ENCODE data around the gene RWDD3.
A peak's percentile ranks its signal among the peaks of the same experiment; 100 is the strongest.

RWDD3 gene, protein sequence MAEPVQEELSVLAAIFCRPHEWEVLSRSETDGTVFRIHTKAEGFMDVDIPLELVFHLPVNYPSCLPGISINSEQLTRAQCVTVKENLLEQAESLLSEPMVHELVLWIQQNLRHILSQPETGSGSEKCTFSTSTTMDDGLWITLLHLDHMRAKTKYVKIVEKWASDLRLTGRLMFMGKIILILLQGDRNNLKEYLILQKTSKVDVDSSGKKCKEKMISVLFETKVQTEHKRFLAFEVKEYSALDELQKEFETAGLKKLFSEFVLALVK

DNA sequence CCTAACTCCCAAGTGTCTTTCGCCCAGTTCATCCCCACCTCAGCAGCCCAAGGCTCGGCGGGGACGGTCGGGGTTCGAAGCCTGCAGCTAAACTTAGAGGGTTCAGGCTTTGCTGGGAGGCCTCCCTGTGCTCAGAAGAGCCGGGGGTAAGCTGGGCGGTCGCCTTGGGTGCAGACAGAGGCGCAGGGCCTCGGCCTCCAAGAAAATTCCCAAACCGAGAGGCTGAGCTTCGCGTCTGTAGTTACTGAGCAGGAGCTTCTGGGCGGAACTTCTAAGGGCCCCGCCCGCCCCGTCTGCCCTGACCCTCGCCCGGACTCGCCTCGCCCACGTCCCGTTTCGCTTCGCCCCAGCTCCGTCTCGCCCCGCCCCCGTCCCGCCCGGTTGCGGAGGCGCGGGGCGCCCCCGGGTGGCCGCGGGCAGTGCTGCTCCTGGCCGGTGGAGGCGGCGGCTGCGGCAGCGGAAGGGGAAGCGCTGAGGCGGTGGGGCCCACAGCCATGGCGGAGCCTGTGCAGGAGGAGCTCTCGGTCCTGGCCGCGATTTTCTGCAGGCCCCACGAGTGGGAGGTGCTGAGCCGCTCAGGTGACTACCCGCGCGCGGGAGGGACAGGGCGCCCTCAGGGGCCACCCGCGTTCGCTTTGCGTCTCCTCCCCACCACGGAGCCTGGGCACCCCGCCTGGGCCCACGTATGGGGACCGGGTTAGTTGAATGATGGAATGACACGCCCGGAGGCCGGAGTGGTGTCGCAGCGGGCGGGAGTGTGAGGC lies at the start of gene RWDD3:
Gene RWDD3, plus strand, starts transcription at position 474 of the 764 bp plus-strand sequence. Its CDS starts 21 bp downstream, at position 495.
- peak within 1 kb of the TSS; percentile 98 for H2AFZ ChIP-seq (ENCODE audit: low read depth, low read length)

DNA sequence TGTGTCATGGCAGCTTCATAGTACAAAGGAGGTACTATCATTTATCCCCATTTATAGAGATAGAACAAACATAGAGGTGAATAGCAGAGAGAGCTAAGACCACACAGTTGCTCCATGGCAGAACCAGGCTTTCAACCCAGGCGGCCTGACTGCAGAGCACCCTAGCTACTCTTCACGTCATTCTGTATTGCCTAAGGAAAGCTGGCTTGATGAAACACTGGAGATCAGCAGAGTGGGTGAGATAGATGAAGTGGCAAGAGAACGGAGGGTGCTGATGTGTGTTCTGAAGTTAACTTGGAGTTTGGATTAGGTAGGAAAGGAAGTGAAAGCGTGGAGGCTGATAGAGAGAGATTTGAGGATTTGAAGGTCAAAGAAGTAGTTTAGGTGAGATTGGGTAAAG lies 47.9 kb upstream of the RWDD3 start:
- Histone ChIP-seq H3K36me3 (replicated peaks; ENCODE audit: low read depth, low read length) (no peaks in the 10 kb centered on the region), H3K9me3 (ENCODE audit: insufficient read depth, low read length) (no peaks in the 10 kb centered on the region), H2AFZ (ENCODE audit: low read depth, low read length) (no peak overlapping the region), H3K27ac (ENCODE audit: low read length) (no peak overlapping the region), H4K20me1 (ENCODE audit: insufficient read depth, low read length) (no peaks in the 10 kb centered on the region), H3K4me1 (ENCODE audit: low read length) (no peaks in the 10 kb centered on the region), H3K9ac (ENCODE audit: low read length) (no peak overlapping the region), H3K4me2 (ENCODE audit: low read length) (no peak overlapping the region), H3K79me2 (ENCODE audit: low read length) (no peaks in the 10 kb centered on the region), H3K27me3 (ENCODE audit: low read depth, low read length) (no peaks in the 10 kb centered on the region), H3K4me3 (ENCODE audit: low read length) (no peak overlapping the region)
- TF ChIP-seq, protein P1, sequence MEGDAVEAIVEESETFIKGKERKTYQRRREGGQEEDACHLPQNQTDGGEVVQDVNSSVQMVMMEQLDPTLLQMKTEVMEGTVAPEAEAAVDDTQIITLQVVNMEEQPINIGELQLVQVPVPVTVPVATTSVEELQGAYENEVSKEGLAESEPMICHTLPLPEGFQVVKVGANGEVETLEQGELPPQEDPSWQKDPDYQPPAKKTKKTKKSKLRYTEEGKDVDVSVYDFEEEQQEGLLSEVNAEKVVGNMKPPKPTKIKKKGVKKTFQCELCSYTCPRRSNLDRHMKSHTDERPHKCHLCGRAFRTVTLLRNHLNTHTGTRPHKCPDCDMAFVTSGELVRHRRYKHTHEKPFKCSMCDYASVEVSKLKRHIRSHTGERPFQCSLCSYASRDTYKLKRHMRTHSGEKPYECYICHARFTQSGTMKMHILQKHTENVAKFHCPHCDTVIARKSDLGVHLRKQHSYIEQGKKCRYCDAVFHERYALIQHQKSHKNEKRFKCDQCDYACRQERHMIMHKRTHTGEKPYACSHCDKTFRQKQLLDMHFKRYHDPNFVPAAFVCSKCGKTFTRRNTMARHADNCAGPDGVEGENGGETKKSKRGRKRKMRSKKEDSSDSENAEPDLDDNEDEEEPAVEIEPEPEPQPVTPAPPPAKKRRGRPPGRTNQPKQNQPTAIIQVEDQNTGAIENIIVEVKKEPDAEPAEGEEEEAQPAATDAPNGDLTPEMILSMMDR (IDR thresholded peaks at IDR 0.05; ENCODE audit: low read depth, low read length): no peak
- no peak for TF ChIP-seq EZH2phosphoT487 (IDR thresholded peaks at IDR 0.05; ENCODE audit: low read depth)

More for the DNA sequence above, at the start of gene RWDD3:
- no peaks in the 10 kb centered on the region for H3K9me3 ChIP-seq (ENCODE audit: insufficient read depth, low read length)
- peaks cover 5% of the 10 kb centered on the region for H3K4me1 ChIP-seq (ENCODE audit: low read length)
- H3K9ac ChIP-seq (ENCODE audit: low read length): peak within 1 kb of the TSS; percentile 77
- H3K27me3 ChIP-seq (ENCODE audit: low read depth, low read length): no peaks in the 10 kb centered on the region
- no peak for TF ChIP-seq EZH2phosphoT487 (IDR thresholded peaks at IDR 0.05; ENCODE audit: low read depth)
- TF ChIP-seq, protein P1 (IDR thresholded peaks at IDR 0.05; ENCODE audit: low read depth, low read length): peak; percentile 58
- H4K20me1 ChIP-seq (ENCODE audit: insufficient read depth, low read length): no peaks in the 10 kb centered on the region
- H3K79me2 ChIP-seq (ENCODE audit: low read length): peaks cover 40% of the 10 kb centered on the region
- peak within 1 kb of the TSS; percentile 94 for H3K4me2 ChIP-seq (ENCODE audit: low read length)
- peaks cover 13% of the 10 kb centered on the region for H3K36me3 ChIP-seq (replicated peaks; ENCODE audit: low read depth, low read length)
- peak within 1 kb of the TSS; percentile 46 for H3K27ac ChIP-seq (ENCODE audit: low read length)
- H3K4me3 ChIP-seq (ENCODE audit: low read length): peak within 1 kb of the TSS; percentile 85

DNA sequence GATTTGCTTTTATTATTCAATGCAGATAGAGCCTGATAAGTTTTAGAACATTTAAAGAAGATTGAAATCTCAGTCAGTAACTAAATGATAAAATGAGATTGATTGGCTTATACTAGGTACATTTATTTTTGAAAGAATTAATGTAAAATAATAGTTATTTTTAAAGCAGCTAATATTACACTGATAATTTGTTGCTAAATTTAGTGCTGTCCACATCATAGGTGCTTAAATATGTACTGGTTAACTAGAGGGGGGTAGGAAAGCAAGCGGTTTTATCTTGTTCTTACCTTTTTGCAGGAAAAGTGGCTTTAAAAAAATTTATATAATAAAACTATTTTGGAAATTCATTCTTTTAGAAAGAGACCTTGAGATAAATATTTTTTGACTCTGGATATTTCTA lies 40.4 kb upstream of the RWDD3 start:
- Histone ChIP-seq H3K27me3 (ENCODE audit: low read depth, low read length) (no peaks in the 10 kb centered on the region), H2AFZ (ENCODE audit: low read depth, low read length) (no peak overlapping the region), H3K9ac (ENCODE audit: low read length) (no peak overlapping the region), H3K27ac (ENCODE audit: low read length) (no peak overlapping the region), H3K4me1 (ENCODE audit: low read length) (no peaks in the 10 kb centered on the region), H3K36me3 (replicated peaks; ENCODE audit: low read depth, low read length) (no peaks in the 10 kb centered on the region), H3K79me2 (ENCODE audit: low read length) (no peaks in the 10 kb centered on the region), H4K20me1 (ENCODE audit: insufficient read depth, low read length) (no peaks in the 10 kb centered on the region), H3K4me2 (ENCODE audit: low read length) (no peak overlapping the region), H3K4me3 (ENCODE audit: low read length) (no peak overlapping the region), H3K9me3 (ENCODE audit: insufficient read depth, low read length) (no peaks in the 10 kb centered on the region)
- TF ChIP-seq EZH2phosphoT487 (IDR thresholded peaks at IDR 0.05; ENCODE audit: low read depth): no peak
- TF ChIP-seq, protein P1 (IDR thresholded peaks at IDR 0.05; ENCODE audit: low read depth, low read length): no peak

DNA sequence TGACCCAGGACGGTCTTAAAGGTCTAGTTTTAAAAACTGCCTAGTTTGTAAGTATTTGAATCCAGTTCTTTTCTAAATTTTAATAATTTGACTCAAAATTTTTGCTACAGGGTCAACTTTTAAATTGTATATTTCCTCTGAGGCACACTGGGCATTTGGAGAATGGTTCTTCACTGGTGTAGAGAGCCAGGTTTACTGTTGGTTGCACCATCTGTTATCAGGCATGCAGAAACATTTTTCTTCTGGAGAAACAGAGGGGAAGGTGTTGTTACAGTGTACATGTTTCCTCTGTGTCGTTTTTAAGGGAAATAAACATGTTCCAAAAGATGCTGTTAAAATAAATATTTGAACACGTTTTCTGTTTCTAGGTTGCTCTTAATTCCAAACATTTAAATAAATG lies 39.0 kb upstream of the RWDD3 start:
- Histone ChIP-seq H3K4me1 (ENCODE audit: low read length) (no peaks in the 10 kb centered on the region), H3K4me2 (ENCODE audit: low read length) (no peak overlapping the region), H4K20me1 (ENCODE audit: insufficient read depth, low read length) (no peaks in the 10 kb centered on the region), H3K79me2 (ENCODE audit: low read length) (no peaks in the 10 kb centered on the region), H3K36me3 (replicated peaks; ENCODE audit: low read depth, low read length) (no peaks in the 10 kb centered on the region), H3K4me3 (ENCODE audit: low read length) (no peak overlapping the region), H3K27me3 (ENCODE audit: low read depth, low read length) (no peaks in the 10 kb centered on the region), H2AFZ (ENCODE audit: low read depth, low read length) (no peak overlapping the region), H3K9me3 (ENCODE audit: insufficient read depth, low read length) (no peaks in the 10 kb centered on the region), H3K9ac (ENCODE audit: low read length) (no peak overlapping the region), H3K27ac (ENCODE audit: low read length) (no peak overlapping the region)
- TF ChIP-seq, protein P1 (IDR thresholded peaks at IDR 0.05; ENCODE audit: low read depth, low read length): no peak
- no peak for TF ChIP-seq EZH2phosphoT487 (IDR thresholded peaks at IDR 0.05; ENCODE audit: low read depth)

Measured in OCI-LY3 (cell line).